Osteoblast (primary cell): Measurements from ENCODE around the gene STX8. TPM values are rescaled to one million over a fixed set of nuclear protein-coding genes. Genes with fewer than 3 reads are reported as not detected.

Experiments used
- DNase-seq: peaks from one replicate; pipeline ENCODE4 v3.0.0; 2011; ENCODE audit warnings: low spot score, mixed read lengths; ENCODE audit not compliant: insufficient read length; ENCODE audit errors: missing footprints
- H2AFZ ChIP-seq: 2 replicates; pipeline ENCODE4 v1.6.0; 2011; ENCODE audit warnings: mild to moderate bottlenecking, low read length
- H3K27ac ChIP-seq: 2 replicates; pipeline ENCODE4 v1.5.1; 2011; ENCODE audit warnings: mild to moderate bottlenecking, low read depth, low read length, moderate library complexity
- H3K27me3 ChIP-seq: 2 replicates; pipeline ENCODE4 v1.6.0; 2012; ENCODE audit warnings: mild to moderate bottlenecking, control low read depth, inconsistent platforms, low read length, moderate library complexity; ENCODE audit not compliant: insufficient read depth
- H3K36me3 ChIP-seq: 2 replicates; pipeline ENCODE4 v1.5.1; 2011; ENCODE audit warnings: mild to moderate bottlenecking, low read length, control low read depth, moderate library complexity; ENCODE audit not compliant: insufficient read depth
- H3K4me1 ChIP-seq: 2 replicates; pipeline ENCODE4 v1.5.1; 2011; ENCODE audit warnings: mild to moderate bottlenecking, low read length, control low read depth, moderate library complexity; ENCODE audit not compliant: insufficient read depth
- H3K4me2 ChIP-seq: 2 replicates; pipeline ENCODE4 v1.6.0; 2011; ENCODE audit warnings: mild to moderate bottlenecking, low read length; ENCODE audit not compliant: insufficient read depth
- H3K4me3 ChIP-seq: fragments of 200-600 bp; sonication (generic); 3 replicates; pipeline ENCODE4 v1.5.1; 2012; ENCODE audit warnings: mild to moderate bottlenecking, low read length, inconsistent platforms; ENCODE audit not compliant: insufficient read depth
- H3K79me2 ChIP-seq: 2 replicates; pipeline ENCODE4 v1.6.0; 2012; ENCODE audit warnings: mild to moderate bottlenecking, low read length, control low read depth, inconsistent platforms; ENCODE audit not compliant: insufficient read depth
- H3K9me3 ChIP-seq: 2 replicates; pipeline ENCODE4 v1.5.1; 2011; ENCODE audit warnings: low read depth, low read length, control low read depth
- H4K20me1 ChIP-seq: 2 replicates; pipeline ENCODE4 v1.6.0; 2012; ENCODE audit warnings: mild to moderate bottlenecking, low read length, control low read depth; ENCODE audit not compliant: insufficient read depth
- total RNA-seq: library from RNA; depleted of rRNA; stranded (reverse); fragments of >200 nt; gene quantifications from 2 replicates; pipeline ENCODE4 v1.2.3, GENCODE V29; 2012
- TF ChIP-seq, protein P1 (sequence below): IDR thresholded peaks from 2 replicates; pipeline ENCODE4 v1.5.1; 2011; ENCODE audit warnings: mild to moderate bottlenecking, low read depth, low read length, moderate library complexity; ENCODE audit errors: extremely low read depth

The STX8 gene
- total RNA-seq, 1 donor: 72.7 TPM

DNA sequence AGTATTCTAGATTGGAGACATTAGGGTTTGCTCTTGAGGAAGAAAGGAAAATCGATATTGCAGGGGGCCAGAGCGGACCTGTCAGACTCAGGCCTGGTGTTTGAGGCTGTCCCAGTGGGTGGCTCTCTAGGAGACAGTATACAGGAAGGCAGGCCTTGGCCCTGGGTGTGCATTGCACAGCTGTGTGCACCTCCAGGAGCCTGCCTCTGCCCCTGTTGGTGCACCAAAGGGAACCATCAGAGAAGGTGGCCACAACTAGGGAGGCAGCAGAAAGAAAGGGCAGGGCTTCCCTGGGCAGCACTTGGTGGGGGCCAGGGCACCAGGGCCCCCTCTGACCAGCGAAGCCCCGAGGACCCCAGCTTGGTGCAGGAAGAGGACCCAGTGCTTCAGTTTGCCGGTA lies 366.3 kb downstream of the STX8 start:
- H3K36me3 ChIP-seq: no peaks in the 10 kb centered on the region
- no peaks in the 10 kb centered on the region for H3K9me3 ChIP-seq
- H3K79me2 ChIP-seq: no peaks in the 10 kb centered on the region
- H3K4me1 ChIP-seq: no peaks in the 10 kb centered on the region
- H3K4me2 ChIP-seq: no peak overlapping the region
- H4K20me1 ChIP-seq: no peaks in the 10 kb centered on the region
- TF ChIP-seq, protein P1, sequence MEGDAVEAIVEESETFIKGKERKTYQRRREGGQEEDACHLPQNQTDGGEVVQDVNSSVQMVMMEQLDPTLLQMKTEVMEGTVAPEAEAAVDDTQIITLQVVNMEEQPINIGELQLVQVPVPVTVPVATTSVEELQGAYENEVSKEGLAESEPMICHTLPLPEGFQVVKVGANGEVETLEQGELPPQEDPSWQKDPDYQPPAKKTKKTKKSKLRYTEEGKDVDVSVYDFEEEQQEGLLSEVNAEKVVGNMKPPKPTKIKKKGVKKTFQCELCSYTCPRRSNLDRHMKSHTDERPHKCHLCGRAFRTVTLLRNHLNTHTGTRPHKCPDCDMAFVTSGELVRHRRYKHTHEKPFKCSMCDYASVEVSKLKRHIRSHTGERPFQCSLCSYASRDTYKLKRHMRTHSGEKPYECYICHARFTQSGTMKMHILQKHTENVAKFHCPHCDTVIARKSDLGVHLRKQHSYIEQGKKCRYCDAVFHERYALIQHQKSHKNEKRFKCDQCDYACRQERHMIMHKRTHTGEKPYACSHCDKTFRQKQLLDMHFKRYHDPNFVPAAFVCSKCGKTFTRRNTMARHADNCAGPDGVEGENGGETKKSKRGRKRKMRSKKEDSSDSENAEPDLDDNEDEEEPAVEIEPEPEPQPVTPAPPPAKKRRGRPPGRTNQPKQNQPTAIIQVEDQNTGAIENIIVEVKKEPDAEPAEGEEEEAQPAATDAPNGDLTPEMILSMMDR: no peak
- no peak overlapping the region for H2AFZ ChIP-seq
- no peak for DNase-seq
- no peak overlapping the region for H3K4me3 ChIP-seq
- H3K27ac ChIP-seq: no peak overlapping the region
- H3K27me3 ChIP-seq: peaks cover 21% of the 10 kb centered on the region

DNA sequence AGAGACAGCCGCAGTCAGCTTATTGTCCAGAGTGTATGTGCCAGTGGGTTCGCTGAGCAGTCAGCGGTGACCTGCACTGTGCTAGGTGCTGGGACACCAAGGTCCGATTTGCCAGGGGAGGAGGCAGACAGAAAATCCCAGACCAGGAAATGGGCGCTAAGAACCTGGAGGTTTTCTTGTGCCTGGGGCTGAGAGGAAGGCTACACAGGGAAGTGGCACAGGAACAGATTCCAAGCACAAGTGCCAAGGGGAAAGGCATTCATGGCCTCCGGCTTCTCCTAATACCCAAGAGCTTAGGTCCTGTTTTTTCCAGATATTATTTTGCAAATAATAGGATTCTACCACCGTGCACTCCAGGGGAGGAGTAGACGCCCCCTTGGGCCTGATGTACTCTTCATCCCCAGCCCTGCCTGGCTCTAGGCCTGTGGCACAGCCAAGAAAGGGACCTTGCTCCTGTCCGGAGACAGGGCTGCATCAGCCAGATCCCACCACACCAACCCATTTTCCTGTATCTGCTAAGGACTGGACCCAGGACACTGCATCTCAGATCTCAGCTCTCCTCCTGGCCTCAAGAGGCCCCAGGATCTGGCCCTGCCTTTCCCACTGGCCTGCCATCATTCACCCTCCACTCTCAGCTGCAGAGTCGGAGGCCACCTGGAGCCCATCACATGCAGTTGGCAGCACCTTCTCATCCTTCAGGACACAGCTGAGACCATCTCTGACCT lies 367.1 kb downstream of the STX8 start:
- no peak overlapping the region for H2AFZ ChIP-seq
- no peak overlapping the region for H3K27ac ChIP-seq

DNA sequence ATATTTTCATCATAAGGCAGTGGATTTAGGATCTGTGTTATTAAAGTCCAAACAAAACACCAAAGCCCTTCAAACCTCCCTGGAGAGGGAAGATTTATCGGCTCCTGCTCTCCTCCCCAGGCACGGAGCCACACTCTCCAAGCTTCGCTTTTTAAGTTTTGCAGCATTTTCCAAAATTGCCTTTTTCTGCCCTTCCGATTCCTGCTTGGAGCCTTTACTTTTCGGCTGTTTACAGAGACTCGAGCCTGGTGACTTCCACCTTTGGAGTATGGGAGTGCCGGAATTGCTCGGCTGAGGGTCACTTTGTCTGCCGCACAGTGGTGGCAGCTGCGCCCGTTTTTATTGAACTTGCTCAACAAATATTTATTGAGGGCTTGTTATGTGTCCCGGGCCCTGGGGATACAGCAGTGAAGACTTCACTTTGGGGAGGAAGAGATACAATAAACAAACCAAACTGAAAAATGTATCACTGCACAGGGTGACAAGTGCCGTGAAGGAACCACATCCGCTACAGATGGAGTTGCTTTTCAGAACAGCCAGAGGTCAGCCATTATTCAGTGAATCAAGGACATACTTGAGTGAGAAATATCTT lies 368.8 kb downstream of the STX8 start:
- Histone ChIP-seq H3K9me3 (no peaks in the 10 kb centered on the region), H2AFZ (peak overlapping the region; percentile 20), H3K4me1 (no peaks in the 10 kb centered on the region), H3K4me2 (peak overlapping the region; percentile 36), H3K4me3 (no peak overlapping the region), H3K79me2 (no peaks in the 10 kb centered on the region), H3K27ac (no peak overlapping the region), H3K36me3 (no peaks in the 10 kb centered on the region), H4K20me1 (no peaks in the 10 kb centered on the region), H3K27me3 (peaks cover 21% of the 10 kb centered on the region)
- TF ChIP-seq, protein P1: no peak
- peak; percentile 72 for DNase-seq

More for the DNA sequence above, 367.1 kb downstream of the STX8 start:
- H3K9me3 ChIP-seq: no peaks in the 10 kb centered on the region
- TF ChIP-seq, protein P1: no peak
- H4K20me1 ChIP-seq: no peaks in the 10 kb centered on the region
- no peak overlapping the region for H3K4me2 ChIP-seq
- no peak overlapping the region for H3K4me3 ChIP-seq
- no peaks in the 10 kb centered on the region for H3K4me1 ChIP-seq
- peak; percentile 39 for DNase-seq
- no peaks in the 10 kb centered on the region for H3K36me3 ChIP-seq
- H3K79me2 ChIP-seq: no peaks in the 10 kb centered on the region
- peaks cover 21% of the 10 kb centered on the region for H3K27me3 ChIP-seq

DNA sequence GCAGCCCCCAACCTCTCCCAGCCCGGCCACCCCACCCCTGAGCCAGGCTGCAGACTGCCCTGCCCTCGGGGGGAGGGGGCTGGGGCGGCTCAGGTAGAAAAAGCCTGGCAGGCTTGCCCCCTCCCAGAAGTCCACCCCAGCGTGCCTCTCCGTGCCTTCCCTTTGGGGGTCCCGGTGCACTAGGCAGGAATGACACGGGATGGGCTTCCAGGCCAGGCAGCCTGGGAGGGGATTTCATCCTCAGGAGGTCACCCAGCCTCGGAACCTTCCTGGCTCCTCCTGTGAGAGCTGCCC lies 369.3 kb downstream of the STX8 start:
- no peaks in the 10 kb centered on the region for H3K36me3 ChIP-seq
- no peak overlapping the region for H3K4me2 ChIP-seq
- H3K27me3 ChIP-seq: peaks cover 21% of the 10 kb centered on the region
- H3K4me1 ChIP-seq: no peaks in the 10 kb centered on the region
- H3K9me3 ChIP-seq: no peaks in the 10 kb centered on the region
- no peak overlapping the region for H3K4me3 ChIP-seq
- no peak overlapping the region for H2AFZ ChIP-seq
- no peaks in the 10 kb centered on the region for H4K20me1 ChIP-seq
- no peak overlapping the region for H3K27ac ChIP-seq
- TF ChIP-seq, protein P1: no peak
- H3K79me2 ChIP-seq: no peaks in the 10 kb centered on the region
- no peak for DNase-seq
